Neuron (in vitro differentiated cells): ENCODE results near the gene HK1.
"Not testable (repeated sequence)": the region's sequence is repeated elsewhere in the genome, so short reads cannot be mapped to it uniquely, and the experiment has no call there.

Source experiments
- H2AFZ ChIP-seq: one replicate; pipeline ENCODE4 v1.6.1; 2013; ENCODE audit warnings: low read depth, mild to moderate bottlenecking, inconsistent platforms, low read length, moderate library complexity
- H3K27me3 ChIP-seq: one replicate; pipeline ENCODE4 v1.6.1; 2013; ENCODE audit warnings: low read length; ENCODE audit not compliant: insufficient read depth
- H3K36me3 ChIP-seq: one replicate; pipeline ENCODE4 v1.6.1; 2013; ENCODE audit warnings: low read length; ENCODE audit not compliant: insufficient read depth
- H3K4me1 ChIP-seq: one replicate; pipeline ENCODE4 v1.6.1; 2013; ENCODE audit warnings: low read length; ENCODE audit not compliant: insufficient read depth
- H3K4me3 ChIP-seq: 2 replicates; pipeline ENCODE4 v1.5.1; 2013; ENCODE audit warnings: mild to moderate bottlenecking, low read length, moderate library complexity
- H3K9me3 ChIP-seq: one replicate; pipeline ENCODE4 v1.6.1; 2013; ENCODE audit warnings: low read length

HK1 gene

GRCh38 chr10:69243817-69244216 is 34.5 kb upstream of the HK1 start:
- Histone ChIP-seq H2AFZ (no peak overlapping the region), H3K27me3 (peaks cover 13% of the 10 kb centered on the region), H3K4me1 (peaks cover 12% of the 10 kb centered on the region), H3K9me3 (no peaks in the 10 kb centered on the region), H3K4me3 (no peak overlapping the region), H3K36me3 (no peaks in the 10 kb centered on the region)

DNA sequence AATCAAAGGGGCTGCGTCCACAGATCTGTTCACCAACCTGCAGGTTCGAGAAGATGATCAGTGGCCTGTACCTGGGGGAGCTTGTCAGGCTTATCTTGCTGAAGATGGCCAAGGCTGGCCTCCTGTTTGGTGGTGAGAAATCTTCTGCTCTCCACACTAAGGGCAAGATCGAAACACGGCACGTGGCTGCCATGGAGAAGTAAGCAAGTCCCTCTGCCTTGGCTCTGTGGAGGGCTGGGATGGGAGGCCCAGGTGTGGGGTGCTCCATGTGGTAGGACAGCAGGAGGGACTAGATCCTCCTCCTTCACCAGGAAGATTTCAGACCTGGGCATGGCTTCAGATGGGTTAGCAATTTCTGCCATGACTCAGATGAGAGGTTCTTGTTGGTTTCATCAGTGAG is 32.3 kb upstream of the HK1 start:
- Histone ChIP-seq H3K4me1 (peaks cover 12% of the 10 kb centered on the region), H3K27me3 (peaks cover 6% of the 10 kb centered on the region), H3K9me3 (no peaks in the 10 kb centered on the region), H3K36me3 (no peaks in the 10 kb centered on the region), H2AFZ (no peak overlapping the region), H3K4me3 (no peak overlapping the region)

GRCh38 chr10:69246581-69247312 is 31.5 kb upstream of the HK1 start:
- Histone ChIP-seq H3K27me3 (peaks cover 6% of the 10 kb centered on the region), H3K4me1 (peaks cover 12% of the 10 kb centered on the region), H3K9me3 (no peaks in the 10 kb centered on the region), H2AFZ (no peak overlapping the region), H3K36me3 (no peaks in the 10 kb centered on the region), H3K4me3 (no peak overlapping the region)

GRCh38 chr10:69247313-69247710 is 31.0 kb upstream of the HK1 start:
- Histone ChIP-seq H3K27me3 (peaks cover 6% of the 10 kb centered on the region), H3K9me3 (no peaks in the 10 kb centered on the region), H3K4me3 (no peak overlapping the region), H2AFZ (no peak overlapping the region), H3K36me3 (no peaks in the 10 kb centered on the region), H3K4me1 (peaks cover 11% of the 10 kb centered on the region)

- Histone ChIP-seq H3K27me3 (peaks cover 9% of the 10 kb centered on the region), H3K4me3 (no peak overlapping the region), H3K9me3 (no peaks in the 10 kb centered on the region), H3K4me1 (peaks cover 2% of the 10 kb centered on the region), H3K36me3 (no peaks in the 10 kb centered on the region), H2AFZ (no peak overlapping the region)
Measured at GRCh38 chr10:69248117-69248730, 30.1 kb upstream of the HK1 start.

- Histone ChIP-seq H3K4me3 (no peak overlapping the region), H3K9me3 (no peaks in the 10 kb centered on the region), H3K36me3 (no peaks in the 10 kb centered on the region), H3K27me3 (peaks cover 13% of the 10 kb centered on the region), H2AFZ (no peak overlapping the region), H3K4me1 (no peaks in the 10 kb centered on the region)
Measured at GRCh38 chr10:69250041-69250440, 28.3 kb upstream of the HK1 start.

DNA sequence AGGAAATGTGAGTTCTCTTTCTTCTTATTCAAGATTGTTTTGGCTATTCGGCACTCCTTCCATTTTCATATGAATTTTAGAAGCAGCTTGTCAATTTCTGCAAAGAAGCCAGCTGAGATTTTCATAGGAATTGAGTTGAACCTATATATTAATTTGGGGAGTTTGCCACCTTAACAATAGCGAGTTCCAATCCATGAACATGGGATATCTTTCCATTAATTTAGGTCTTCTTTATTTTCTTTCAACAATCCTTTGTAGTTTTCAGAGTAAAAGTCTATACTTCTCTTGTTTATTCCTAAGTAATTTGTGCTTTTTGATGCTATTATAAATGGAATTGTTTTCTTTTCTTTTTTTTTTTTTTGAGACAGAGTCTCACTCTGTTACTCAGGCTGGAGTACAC is 26.9 kb upstream of the HK1 start:
- peaks cover 15% of the 10 kb centered on the region for H3K27me3 ChIP-seq
- not testable (repeated sequence) for H2AFZ ChIP-seq, H3K36me3 ChIP-seq, H3K4me3 ChIP-seq, H3K9me3 ChIP-seq, H3K4me1 ChIP-seq

DNA sequence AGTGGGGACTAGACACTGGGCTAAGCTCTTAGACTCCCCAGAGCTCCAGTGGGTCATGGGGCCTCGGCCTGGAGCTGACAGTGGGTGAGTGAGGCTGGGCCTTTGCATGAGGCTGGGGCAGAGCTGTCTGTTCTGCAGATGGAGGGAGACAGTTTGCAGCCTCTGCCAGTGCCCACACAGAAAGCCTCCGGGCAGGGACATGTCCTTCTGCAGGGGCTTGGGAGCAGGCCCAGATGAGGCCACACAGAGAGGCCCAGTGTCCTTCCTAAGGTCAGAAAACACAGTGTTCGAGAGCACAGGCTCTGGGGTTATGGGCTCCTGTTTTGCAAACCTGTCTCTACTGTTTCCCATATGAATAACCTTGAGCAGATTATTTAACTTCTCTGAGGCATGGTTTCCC is 25.1 kb upstream of the HK1 start:
- Histone ChIP-seq H3K4me3 (no peak overlapping the region), H2AFZ (no peak overlapping the region), H3K36me3 (no peaks in the 10 kb centered on the region), H3K4me1 (no peaks in the 10 kb centered on the region), H3K9me3 (no peaks in the 10 kb centered on the region), H3K27me3 (peaks cover 21% of the 10 kb centered on the region)

DNA sequence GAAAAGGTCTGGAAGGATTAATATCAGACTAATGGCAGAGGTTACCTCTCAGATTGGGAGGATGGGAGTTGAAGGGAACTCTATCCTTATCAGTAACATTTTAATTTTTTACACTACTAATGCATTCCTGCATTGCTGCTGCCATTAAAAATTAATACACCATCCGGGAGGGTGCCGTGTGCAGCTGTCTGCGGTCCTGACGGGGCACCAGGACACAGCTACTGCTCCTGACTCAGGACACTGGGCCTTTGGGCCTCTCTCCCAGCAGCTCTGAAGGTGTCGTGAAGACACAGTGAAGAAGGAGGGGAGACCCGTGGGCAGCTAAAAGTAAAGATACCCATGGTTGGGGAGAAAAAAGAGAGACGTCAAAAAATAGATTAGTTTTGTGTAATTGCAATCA is 23.4 kb upstream of the HK1 start:
- peaks cover 26% of the 10 kb centered on the region for H3K27me3 ChIP-seq
- no peaks in the 10 kb centered on the region for H3K36me3 ChIP-seq
- no peaks in the 10 kb centered on the region for H3K4me1 ChIP-seq
- H3K9me3 ChIP-seq: no peaks in the 10 kb centered on the region
- H2AFZ ChIP-seq: no peak overlapping the region
- no peak overlapping the region for H3K4me3 ChIP-seq

DNA sequence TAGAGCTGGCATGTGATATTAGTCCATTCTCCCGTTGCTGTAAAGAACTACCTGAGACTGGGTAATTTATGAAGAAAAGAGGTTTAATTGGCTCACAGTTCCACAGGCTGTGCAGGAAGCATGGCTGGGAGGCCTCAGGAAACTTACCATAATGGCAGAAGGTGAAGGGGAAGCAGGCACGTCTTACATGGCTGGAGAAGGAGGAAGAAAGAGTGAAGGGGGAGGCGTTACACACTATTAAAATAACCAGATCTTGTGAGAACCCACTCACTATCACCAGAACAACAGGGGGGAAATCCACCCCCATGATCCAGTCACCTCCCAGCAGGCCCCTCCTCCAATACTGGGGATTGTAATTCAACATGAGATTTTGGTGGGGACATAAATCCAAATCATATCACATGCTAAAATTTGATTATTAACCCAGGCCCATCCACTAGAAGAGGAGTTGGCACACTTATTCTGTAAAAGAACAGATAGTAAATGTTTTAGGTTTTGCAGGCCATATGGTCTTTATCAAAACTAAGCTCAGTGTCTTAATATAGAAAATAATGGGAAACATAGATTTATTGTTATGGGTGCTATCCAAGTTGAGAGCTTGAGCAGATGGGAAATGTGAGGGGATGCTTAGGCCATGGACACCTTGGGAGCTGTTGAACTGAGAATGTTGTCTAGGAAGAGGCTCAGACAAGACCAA is 18.6 kb upstream of the HK1 start:
- Histone ChIP-seq H3K36me3 (no peaks in the 10 kb centered on the region), H3K9me3 (no peaks in the 10 kb centered on the region), H3K4me1 (no peaks in the 10 kb centered on the region), H2AFZ (no peak overlapping the region), H3K27me3 (peaks cover 33% of the 10 kb centered on the region), H3K4me3 (no peak overlapping the region)

DNA sequence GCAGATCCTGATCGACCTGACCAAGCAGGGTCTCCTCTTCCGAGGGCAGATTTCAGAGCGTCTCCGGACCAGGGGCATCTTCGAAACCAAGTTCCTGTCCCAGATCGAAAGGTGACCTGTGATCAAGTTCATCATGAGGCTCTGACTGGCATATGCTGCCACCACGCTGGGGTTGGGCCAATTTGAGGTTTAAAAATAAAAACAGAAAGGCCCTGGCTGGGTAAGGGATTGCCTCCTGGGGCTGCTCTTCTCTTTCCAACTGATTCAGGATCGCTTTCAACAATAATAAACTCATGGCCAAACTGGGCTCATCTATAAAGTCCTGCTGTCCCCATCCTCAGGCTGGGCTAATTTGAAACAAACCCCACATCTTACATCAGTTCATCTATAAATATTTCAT is 17.1 kb upstream of the HK1 start:
- Histone ChIP-seq H2AFZ (no peak overlapping the region), H3K36me3 (no peaks in the 10 kb centered on the region), H3K9me3 (no peaks in the 10 kb centered on the region), H3K4me1 (no peaks in the 10 kb centered on the region), H3K27me3 (peaks cover 42% of the 10 kb centered on the region), H3K4me3 (no peak overlapping the region)

- H2AFZ ChIP-seq: no peak overlapping the region
- H3K4me3 ChIP-seq: no peak overlapping the region
- peaks cover 39% of the 10 kb centered on the region for H3K27me3 ChIP-seq
- no peaks in the 10 kb centered on the region for H3K9me3 ChIP-seq
- no peaks in the 10 kb centered on the region for H3K4me1 ChIP-seq
- H3K36me3 ChIP-seq: no peaks in the 10 kb centered on the region
Measured at GRCh38 chr10:69262292-69262751, 16.0 kb upstream of the HK1 start.

DNA sequence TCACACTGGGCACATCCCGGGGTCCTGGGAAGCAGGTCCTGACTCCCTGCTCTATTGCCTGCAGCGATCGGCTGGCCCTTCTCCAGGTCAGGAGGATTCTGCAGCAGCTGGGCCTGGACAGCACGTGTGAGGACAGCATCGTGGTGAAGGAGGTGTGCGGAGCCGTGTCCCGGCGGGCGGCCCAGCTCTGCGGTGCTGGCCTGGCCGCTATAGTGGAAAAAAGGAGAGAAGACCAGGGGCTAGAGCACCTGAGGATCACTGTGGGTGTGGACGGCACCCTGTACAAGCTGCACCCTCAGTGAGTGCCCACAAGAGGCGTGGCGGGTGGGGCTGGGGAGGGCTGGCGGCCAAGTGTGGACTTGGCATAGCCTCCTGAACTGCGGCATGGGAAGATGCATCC is 12.8 kb upstream of the HK1 start:
- Histone ChIP-seq H3K36me3 (no peaks in the 10 kb centered on the region), H3K4me1 (no peaks in the 10 kb centered on the region), H3K27me3 (peaks cover 24% of the 10 kb centered on the region)

More for the DNA sequence above, 12.8 kb upstream of the HK1 start:
- no peak overlapping the region for H2AFZ ChIP-seq
- no peak overlapping the region for H3K4me3 ChIP-seq
- no peaks in the 10 kb centered on the region for H3K9me3 ChIP-seq
